Measurements from ENCODE around the gene ANXA2.
"Not testable (repeated sequence)": the region's sequence is repeated elsewhere in the genome, so short reads cannot be mapped to it uniquely, and the experiment has no call there.

ANXA2 gene

GRCh38 chr15:60405399-60405798, 7.6 kb upstream of the ANXA2 start:
- Histone ChIP-seq H4K20me1 (no peaks in the 10 kb centered on the region), H3K36me3 (no peaks in the 10 kb centered on the region), H3K4me1 (peaks cover 26 to 62% (median 41%) of the 10 kb centered on the region in 10 experiments), H3K4me3 (no peak overlapping the region), H3K9me3 (replicated peaks in 1 of 11) (no peaks in the 10 kb centered on the region), H3K27me3 (no peaks in the 10 kb centered on the region), H3K4me2 (peak overlapping the region in 1 of 11 experiments; percentile 7; a peak in 1 of 22 replicates), H3K27ac (no peak overlapping the region), H3K9ac (no peak overlapping the region)
- no peak for TF ChIP-seq Cebpa-rat (IDR thresholded peaks at IDR 0.05)

- H3K36me3 ChIP-seq; H3K9ac ChIP-seq; H4K20me1 ChIP-seq; H3K9me3 ChIP-seq (replicated peaks in 1 of 11); H3K4me3 ChIP-seq; H3K4me2 ChIP-seq; H3K27ac ChIP-seq; H3K27me3 ChIP-seq: not testable (repeated sequence)
- H3K4me1 ChIP-seq = peaks cover 16 to 60% (median 35%) of the 10 kb centered on the region in 10 experiments; a peak in 19 of 20 replicates
Measured at GRCh38 chr15:60404351-60404750, 6.6 kb upstream of the ANXA2 start.

DNA sequence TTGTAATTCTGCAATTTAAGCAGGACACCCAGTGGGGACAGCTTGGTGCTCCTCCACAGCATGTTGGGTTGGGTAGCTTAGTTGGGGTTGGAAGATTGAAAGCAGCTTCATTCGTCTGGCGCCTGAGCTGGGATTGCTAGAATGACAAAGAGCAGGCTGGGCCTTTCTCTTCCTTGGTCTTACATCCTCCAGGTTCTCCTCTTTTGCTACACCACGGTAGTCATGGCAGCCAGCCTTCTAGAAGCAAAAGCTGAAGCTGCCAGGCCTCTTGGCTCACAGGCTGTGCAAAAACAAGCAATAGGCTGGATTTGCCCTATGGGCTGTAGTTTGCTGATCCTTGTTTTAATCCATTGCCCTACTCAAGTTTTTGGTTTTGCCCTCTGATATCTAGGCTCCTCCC, 3.2 kb upstream of the ANXA2 start:
- Histone ChIP-seq H4K20me1 (peaks cover 0 to 17% (median 10%) of the 10 kb centered on the region in 11 experiments; a peak in 18 of 22 replicates), H3K27ac (no peak overlapping the region), H3K36me3 (peaks cover 0 to 11% (median 5%) of the 10 kb centered on the region in 11 experiments; a peak in 20 of 22 replicates), H3K9ac (no peak overlapping the region), H3K4me1 (peaks cover 20 to 45% (median 26%) of the 10 kb centered on the region in 10 experiments), H3K27me3 (no peaks in the 10 kb centered on the region), H3K4me3 (no peak overlapping the region), H3K9me3 (replicated peaks in 1 of 11) (no peaks in the 10 kb centered on the region), H3K4me2 (0 out of 22 replicates have a peak overlapping the region, but pooled peaks of 2 of the 11 experiments have one; percentile 1 to 18)
- no peak for TF ChIP-seq Cebpa-rat (IDR thresholded peaks at IDR 0.05)

DNA sequence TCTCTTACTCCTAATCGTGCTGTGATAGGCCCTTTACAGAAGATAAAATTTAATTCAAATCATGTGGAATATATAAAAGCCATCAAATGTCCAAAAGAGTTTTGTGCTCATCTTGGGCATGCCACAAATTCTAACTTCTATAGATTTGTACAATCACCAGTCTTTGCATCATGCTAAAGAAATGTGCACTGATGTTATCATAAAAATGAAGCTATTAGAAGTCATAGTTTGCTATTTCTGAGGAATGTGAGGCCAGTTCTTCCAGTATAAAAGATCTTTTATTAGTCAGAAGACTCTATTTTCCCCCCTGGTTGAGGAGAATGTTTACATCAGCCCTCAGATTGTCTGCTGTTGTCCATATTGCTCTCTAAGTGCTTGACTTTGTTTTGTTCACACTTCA, 2.1 kb upstream of the ANXA2 start:
- H3K36me3 ChIP-seq = peaks cover 6 to 21% (median 15%) of the 10 kb centered on the region in 11 experiments; a peak in 21 of 22 replicates
- TF ChIP-seq Cebpa-rat (IDR thresholded peaks at IDR 0.05) = no peak
- no peaks in the 10 kb centered on the region for H3K9me3 ChIP-seq (replicated peaks in 1 of 11)
- no peaks in the 10 kb centered on the region for H3K27me3 ChIP-seq
- peak overlapping the region in 3 of 11 experiments; percentile 90 to 96 (median 93); a peak in 5 of 22 replicates for H3K4me2 ChIP-seq
- H3K4me1 ChIP-seq = peaks cover 27 to 52% (median 36%) of the 10 kb centered on the region in 10 experiments
- no peak overlapping the region for H3K9ac ChIP-seq
- H3K27ac ChIP-seq = peak overlapping the region in 6 of 11 experiments; percentile 92 to 98 (median 96); a peak in 6 of 22 replicates
- no peak overlapping the region for H3K4me3 ChIP-seq
- peaks cover 0 to 27% (median 20%) of the 10 kb centered on the region in 11 experiments; a peak in 19 of 22 replicates for H4K20me1 ChIP-seq

DNA sequence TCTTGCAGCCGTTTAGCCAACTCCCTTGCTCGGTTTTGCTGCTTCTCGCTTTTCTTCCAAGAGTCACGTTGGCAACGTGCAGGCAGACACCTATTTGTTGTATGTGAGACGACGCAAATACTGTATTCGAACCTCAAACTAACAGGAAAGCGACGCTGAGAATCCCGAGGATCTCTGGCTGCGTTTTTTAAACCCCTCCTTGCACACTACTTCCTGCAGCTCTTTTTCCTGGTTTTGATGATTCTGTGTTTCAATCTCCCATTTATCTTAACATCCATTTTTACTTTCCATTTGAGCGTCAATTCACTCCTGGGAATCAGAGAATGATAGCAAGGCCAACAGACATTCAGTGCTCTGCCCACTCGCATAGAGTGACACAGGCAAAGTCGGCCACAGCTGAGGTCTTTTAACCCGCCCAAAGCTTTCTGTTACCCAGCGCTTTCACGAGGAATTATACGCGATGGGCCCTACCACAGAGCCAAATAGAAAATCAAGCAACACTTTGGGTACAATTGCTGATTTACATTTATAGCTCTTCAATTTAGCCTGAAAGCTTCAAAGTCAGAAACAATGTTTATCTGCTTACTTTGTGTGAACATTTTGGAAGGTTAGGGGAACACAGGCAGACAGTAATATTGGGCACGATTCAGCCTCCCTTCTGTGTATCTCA, 1.6 kb upstream of the ANXA2 start:
- H4K20me1 ChIP-seq = peaks cover 0 to 33% (median 24%) of the 10 kb centered on the region in 11 experiments; a peak in 20 of 22 replicates
- no peaks in the 10 kb centered on the region for H3K9me3 ChIP-seq (replicated peaks in 1 of 11)
- H3K36me3 ChIP-seq = peaks cover 10 to 26% (median 20%) of the 10 kb centered on the region in 11 experiments; a peak in 21 of 22 replicates
- peaks cover 28 to 57% (median 41%) of the 10 kb centered on the region in 10 experiments for H3K4me1 ChIP-seq
- no peaks in the 10 kb centered on the region for H3K27me3 ChIP-seq
- peak overlapping the region in 8 of 11 experiments; percentile 0 to 98 (median 95); a peak in 13 of 22 replicates for H3K9ac ChIP-seq
- peak overlapping the region; percentile 81 to 98 (median 91); a peak in 21 of 22 replicates for H3K4me2 ChIP-seq
- peak overlapping the region in 9 of 11 experiments; percentile 86 to 98 (median 93); a peak in 15 of 22 replicates for H3K27ac ChIP-seq
- no peak for TF ChIP-seq Cebpa-rat (IDR thresholded peaks at IDR 0.05)
- H3K4me3 ChIP-seq = peak overlapping the region in 2 of 10 experiments; percentile 93 to 97; a peak in 1 of 20 replicates

DNA sequence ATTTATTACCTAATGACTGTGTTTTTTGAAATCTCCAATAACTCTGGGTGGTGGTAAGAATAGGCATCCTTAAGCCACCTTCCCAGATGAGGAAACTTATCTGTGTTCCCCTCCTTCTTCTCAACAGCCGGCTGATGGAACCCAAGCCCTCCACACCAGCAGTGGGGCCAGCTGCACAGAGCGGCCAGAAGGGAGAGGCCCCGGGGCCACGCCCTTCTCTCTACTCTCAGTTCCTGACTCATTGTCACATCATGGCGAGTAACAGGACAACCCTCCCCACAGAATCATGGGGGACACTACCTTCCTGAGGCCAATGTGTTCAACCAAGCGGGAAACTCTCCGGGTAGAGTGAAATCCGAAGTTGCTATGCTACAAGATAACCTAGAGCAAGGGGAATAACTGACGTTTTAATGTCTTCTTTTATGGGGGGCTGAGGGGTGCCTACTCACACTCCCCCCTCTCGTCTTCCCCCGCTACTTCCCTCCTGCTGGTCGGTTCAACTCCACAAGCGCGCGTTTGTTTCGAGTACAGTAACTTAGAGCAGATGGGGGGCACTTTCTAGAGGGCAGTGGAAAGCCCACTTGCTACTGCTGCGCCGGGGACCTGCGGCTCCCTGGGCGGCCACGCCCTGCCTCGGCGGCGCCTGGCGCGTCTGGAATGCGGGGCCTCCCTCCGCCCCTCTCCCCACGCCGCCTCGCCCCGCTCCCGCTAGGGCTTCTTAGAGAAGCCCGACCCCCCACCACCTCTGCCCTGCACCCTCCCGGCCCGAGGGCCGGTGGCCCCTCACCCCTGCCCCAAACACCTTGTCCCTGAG, 621 bp downstream of the ANXA2 start:
- Histone ChIP-seq H3K4me1 (peaks cover 28 to 72% (median 58%) of the 10 kb centered on the region in 10 experiments), H3K4me3 (peak overlapping the region; percentile 69 to 99 (median 88)), H3K4me2 (peak overlapping the region; percentile 81 to 99 (median 94)), H4K20me1 (peaks cover 0 to 55% (median 46%) of the 10 kb centered on the region in 11 experiments; a peak in 20 of 22 replicates), H3K9ac (peak overlapping the region; percentile 90 to 98 (median 94)), H3K9me3 (replicated peaks in 1 of 11) (no peaks in the 10 kb centered on the region), H3K27me3 (no peaks in the 10 kb centered on the region), H3K27ac (peak overlapping the region; percentile 78 to 98 (median 92)), H3K36me3 (peaks cover 14 to 48% (median 39%) of the 10 kb centered on the region in 11 experiments; a peak in 21 of 22 replicates)
- no peak for TF ChIP-seq Cebpa-rat (IDR thresholded peaks at IDR 0.05)

- peaks cover 28 to 79% (median 62%) of the 10 kb centered on the region in 10 experiments for H3K4me1 ChIP-seq
Measured at GRCh38 chr15:60396560-60396957, 1.2 kb downstream of the ANXA2 start.

GRCh38 chr15:60396100-60396499, 1.7 kb downstream of the ANXA2 start:
- no peaks in the 10 kb centered on the region for H3K27me3 ChIP-seq
- H3K36me3 ChIP-seq = peaks cover 14 to 59% (median 48%) of the 10 kb centered on the region in 11 experiments; a peak in 21 of 22 replicates
- no peak for TF ChIP-seq Cebpa-rat (IDR thresholded peaks at IDR 0.05)
- H3K27ac ChIP-seq = peak overlapping the region in 10 of 11 experiments; percentile 14 to 98 (median 40); a peak in 16 of 22 replicates
- H3K9me3 ChIP-seq (replicated peaks in 1 of 11) = no peaks in the 10 kb centered on the region
- peaks cover 28 to 79% (median 66%) of the 10 kb centered on the region in 10 experiments for H3K4me1 ChIP-seq
- peak overlapping the region; percentile 9 to 99 (median 88); a peak in 18 of 20 replicates for H3K4me3 ChIP-seq
- H3K9ac ChIP-seq = peak overlapping the region in 10 of 11 experiments; percentile 90 to 98 (median 95); a peak in 17 of 22 replicates
- peaks cover 0 to 66% (median 57%) of the 10 kb centered on the region in 11 experiments; a peak in 20 of 22 replicates for H4K20me1 ChIP-seq
- peak overlapping the region; percentile 81 to 99 (median 94) for H3K4me2 ChIP-seq

More at GRCh38 chr15:60396560-60396957, 1.2 kb downstream of the ANXA2 start:
- H3K9ac ChIP-seq = peak overlapping the region; percentile 90 to 98 (median 94)
- H3K4me2 ChIP-seq = peak overlapping the region; percentile 81 to 99 (median 94)
- H3K9me3 ChIP-seq (replicated peaks in 1 of 11) = no peaks in the 10 kb centered on the region
- H3K4me3 ChIP-seq = peak overlapping the region; percentile 69 to 99 (median 88)
- peak overlapping the region; percentile 78 to 98 (median 92); a peak in 21 of 22 replicates for H3K27ac ChIP-seq
- no peaks in the 10 kb centered on the region for H3K27me3 ChIP-seq
- H4K20me1 ChIP-seq = peaks cover 0 to 61% (median 52%) of the 10 kb centered on the region in 11 experiments; a peak in 20 of 22 replicates
- H3K36me3 ChIP-seq = peaks cover 14 to 54% (median 43%) of the 10 kb centered on the region in 11 experiments; a peak in 21 of 22 replicates
- no peak for TF ChIP-seq Cebpa-rat (IDR thresholded peaks at IDR 0.05)
